COR-L47 (cell line): Measurements from ENCODE around the gene ABCA5.

ENCODE experiments used
- DNase-seq: peaks from one replicate; lab custom pipeline; 2025; lab: John Stamatoyannopoulos, UW

Gene ABCA5, protein sequence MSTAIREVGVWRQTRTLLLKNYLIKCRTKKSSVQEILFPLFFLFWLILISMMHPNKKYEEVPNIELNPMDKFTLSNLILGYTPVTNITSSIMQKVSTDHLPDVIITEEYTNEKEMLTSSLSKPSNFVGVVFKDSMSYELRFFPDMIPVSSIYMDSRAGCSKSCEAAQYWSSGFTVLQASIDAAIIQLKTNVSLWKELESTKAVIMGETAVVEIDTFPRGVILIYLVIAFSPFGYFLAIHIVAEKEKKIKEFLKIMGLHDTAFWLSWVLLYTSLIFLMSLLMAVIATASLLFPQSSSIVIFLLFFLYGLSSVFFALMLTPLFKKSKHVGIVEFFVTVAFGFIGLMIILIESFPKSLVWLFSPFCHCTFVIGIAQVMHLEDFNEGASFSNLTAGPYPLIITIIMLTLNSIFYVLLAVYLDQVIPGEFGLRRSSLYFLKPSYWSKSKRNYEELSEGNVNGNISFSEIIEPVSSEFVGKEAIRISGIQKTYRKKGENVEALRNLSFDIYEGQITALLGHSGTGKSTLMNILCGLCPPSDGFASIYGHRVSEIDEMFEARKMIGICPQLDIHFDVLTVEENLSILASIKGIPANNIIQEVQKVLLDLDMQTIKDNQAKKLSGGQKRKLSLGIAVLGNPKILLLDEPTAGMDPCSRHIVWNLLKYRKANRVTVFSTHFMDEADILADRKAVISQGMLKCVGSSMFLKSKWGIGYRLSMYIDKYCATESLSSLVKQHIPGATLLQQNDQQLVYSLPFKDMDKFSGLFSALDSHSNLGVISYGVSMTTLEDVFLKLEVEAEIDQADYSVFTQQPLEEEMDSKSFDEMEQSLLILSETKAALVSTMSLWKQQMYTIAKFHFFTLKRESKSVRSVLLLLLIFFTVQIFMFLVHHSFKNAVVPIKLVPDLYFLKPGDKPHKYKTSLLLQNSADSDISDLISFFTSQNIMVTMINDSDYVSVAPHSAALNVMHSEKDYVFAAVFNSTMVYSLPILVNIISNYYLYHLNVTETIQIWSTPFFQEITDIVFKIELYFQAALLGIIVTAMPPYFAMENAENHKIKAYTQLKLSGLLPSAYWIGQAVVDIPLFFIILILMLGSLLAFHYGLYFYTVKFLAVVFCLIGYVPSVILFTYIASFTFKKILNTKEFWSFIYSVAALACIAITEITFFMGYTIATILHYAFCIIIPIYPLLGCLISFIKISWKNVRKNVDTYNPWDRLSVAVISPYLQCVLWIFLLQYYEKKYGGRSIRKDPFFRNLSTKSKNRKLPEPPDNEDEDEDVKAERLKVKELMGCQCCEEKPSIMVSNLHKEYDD (N-terminal part only)

DNA sequence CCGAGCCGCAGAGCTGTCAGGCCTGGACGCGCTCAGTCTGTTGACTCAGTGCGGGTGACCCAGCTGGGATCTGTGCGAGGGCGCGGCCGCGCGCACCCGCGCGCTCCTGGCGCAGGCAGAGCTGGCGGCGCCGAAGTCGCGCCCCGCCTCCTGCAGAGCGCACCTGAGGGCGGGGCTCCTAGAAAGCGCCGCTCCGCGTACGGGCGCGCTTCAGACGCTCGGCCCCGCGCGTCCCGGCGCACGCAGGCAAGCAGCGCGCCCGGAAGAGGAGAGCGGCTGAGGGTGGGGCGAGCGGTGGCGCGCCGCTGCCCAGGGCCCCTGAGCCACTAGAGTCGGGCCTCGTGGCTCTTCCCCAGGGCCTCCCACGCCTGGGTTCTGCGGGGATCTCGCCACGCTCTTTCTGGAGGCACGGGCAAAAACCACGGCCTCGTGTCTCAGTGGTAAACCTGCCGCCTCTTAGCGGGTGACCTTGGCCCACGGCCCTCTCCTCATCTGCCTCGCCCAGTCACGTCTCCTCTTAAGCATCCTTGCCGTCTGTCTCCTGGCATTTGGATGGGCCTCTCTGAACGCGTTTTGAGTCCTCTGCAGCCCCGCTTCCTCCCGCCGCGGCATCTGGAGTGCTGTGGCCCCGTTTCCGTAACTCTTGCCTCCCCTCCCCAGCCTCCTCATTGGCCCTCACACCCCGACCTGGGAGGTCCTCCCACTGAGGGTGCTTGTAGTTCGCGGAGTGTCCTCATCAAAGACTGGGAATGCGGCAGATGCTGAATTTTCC, at the start of gene ABCA5:
Gene ABCA5 (minus strand): TSS at position 74 of the 772 bp plus-strand sequence. CDS start 12,718 bp downstream, outside the sequence.
- peak; percentile 91 for DNase-seq

DNA sequence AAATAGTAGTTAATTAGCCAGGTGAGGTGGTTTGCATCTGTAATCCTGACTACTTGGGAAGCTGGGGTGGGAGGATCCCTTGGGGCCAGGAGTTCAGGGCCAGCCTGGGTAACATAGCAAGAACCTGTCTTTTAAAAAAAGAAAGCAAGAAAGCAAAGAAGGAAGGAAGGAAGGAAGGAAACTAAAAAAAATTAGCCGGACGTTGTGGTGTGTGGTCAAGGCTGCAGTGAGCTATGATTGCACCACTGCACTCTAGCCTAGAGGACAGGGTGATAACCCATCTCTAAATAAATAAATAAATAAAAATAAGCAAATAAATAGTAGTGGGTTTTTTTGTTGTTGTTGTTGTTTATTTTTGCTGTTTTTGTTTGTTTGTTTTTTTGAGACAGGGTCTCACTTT, 48.3 kb upstream of the ABCA5 start:
- DNase-seq = no peak

DNA sequence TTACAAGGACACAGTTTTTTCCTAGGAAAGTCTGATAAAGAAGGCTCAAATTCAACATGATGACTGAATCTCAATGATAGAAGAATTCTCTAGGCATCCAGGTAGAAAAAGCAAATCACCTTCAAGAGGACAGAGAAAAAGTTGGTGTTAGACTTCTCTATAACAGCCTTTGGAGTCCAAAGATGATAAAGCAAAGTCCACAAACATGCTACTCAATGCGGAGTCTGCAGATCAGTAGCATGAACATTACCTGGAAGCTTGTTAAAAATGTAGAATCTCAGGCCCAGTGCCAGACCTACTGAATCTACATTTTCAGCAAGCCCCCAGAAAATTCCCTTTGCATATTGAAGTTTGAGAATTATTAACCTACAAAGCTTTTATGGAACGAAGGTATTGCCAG, 46.1 kb upstream of the ABCA5 start:
- no peak for DNase-seq

DNA sequence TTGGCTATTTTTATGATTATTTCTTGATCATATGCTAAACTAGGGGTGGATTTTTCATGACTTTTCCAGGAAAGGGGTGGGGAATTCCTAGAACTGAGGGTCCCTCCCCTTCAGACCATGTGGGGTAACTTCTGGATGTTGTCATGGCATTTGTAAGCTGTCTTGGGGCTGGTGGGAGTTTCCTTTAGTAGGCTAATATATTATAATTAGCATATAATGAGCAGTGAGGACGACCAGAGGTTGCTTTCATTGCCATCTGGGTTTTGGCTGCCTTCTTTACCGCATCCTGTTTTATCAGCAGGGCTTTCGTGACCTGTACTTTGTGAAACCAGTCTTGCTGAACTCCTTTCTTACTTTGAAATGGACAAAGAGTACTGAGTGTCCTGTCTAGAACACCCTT, 40.4 kb upstream of the ABCA5 start:
- no peak for DNase-seq

DNA sequence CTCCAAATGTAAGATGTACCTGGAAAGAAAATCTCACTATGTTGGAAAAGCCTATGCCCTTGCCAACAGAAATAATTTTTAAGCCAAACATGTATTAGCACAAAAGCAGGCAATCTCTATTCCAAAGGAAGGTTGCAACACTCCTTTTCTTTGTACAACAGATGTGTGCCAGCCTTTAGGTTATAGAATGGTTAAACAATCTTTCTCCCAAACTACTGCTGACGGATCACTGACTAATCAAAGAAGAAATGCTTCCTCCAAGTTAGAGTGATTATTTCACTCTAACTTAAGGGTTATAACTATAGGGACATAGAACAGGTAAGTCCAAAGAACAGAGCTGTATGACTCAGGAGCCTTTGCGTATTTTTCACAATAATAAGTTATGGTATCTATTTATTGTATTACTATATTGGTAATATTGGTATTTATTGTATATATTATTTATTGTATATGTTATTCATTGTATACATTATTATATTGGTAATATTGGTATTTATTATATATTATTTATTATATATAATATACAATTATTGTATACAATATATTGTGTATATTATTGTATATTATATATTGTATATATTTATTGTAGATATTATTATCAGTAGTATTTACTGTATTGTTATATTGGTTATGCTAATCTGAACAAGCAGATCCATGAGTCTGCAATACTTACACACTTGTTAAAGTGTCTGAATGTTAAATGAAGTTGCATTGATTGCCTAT, 36.7 kb upstream of the ABCA5 start:
- DNase-seq = no peak

DNA sequence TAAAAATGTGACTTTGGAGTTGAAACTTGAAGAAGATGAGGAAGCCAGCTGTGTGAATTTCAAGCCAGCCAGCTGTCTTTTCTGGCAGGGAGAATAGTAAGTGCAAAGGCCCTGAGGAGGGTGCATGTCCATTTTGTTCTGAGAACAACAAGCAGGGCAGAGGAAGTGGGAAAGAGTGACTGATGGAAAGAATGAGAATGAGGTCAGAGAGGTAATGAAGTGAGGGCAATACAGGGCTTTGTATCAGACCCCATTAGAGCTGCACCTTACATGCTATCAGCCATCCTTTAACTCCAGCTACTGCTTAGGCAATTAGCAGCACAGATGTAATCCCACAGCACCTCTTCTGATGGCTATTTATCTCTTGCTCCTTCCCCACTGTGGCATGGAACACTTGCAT, 34.2 kb upstream of the ABCA5 start:
- DNase-seq = no peak

DNA sequence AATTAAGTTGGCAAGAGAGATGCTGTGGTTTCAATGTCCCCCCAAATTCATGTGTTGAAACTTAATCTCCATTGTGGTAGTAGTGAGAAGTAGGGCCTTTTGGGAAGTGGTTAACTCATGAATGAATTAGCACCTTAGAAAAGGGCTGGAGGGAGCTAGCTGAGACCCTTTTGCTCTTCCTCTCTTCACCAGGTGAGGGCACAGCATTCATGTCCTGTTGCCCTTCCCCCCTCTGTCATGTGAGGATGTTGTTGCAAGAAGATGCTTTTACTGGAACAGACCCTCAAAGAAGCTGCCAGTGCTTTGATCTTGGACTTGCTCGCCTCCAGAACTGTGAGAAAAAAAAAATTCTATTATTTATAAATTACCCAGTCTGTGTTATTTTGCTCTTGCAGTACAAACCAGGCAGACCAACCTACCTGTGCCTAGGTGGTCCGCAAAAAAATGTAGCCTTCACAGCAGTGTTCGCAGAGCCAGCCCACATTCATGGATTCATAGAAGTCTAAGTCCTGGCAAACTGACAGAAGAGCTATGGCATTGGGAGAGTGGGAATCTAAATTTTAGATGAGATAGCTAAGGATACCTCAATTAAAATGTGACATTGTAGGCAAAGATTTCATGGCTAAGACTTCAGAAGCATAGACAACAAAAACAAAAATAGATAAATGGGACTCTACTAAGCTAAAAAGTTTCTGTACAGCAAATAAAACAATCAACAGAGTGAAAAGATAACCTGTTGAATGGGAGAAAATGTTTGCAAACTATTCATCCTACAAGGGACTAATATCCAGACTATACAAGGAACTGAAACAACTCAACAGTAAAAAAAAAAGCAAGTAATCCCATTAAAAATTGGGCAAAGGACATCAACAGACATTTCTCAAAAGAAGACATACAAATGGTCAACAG, 32.0 kb upstream of the ABCA5 start:
- peak; percentile 19 for DNase-seq

DNA sequence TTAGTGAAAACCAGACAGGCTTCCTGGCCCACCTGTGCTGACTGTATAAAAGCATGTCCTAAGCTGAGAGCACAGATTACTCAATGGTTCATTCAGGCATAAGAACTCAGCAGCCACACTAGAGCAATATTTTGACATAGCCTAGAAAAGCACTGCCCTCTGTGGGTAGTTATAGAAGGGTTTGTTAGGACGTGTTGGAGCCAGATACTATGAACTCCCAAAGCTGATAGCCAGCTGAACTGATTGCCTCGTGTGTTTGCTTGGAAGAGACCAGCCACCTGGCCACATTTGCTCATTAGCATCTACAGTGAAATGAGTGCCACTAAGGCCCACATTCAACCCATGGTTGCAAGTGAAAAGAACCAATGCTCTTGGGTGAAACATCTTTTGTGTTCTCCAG, 30.8 kb upstream of the ABCA5 start:
- DNase-seq = no peak

DNA sequence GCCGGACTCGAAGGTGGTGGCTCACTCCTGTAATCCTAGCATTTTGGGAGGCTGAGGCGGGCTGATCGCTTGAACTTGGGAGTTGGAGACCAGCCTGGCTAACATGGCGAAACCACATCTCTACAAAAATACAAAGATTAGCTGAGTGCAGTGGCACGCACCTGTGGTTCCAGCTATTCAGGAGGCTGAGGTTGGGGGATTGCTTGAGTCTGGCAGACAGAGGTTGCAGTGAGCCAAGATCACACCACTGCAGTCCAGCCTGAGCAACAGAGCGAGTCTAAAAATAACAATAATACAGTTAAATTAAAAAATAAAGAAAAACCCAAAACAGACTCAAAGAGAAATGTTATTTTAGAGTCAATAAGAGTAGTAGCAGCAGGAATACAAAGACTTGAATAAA, 29.7 kb upstream of the ABCA5 start:
- no peak for DNase-seq

DNA sequence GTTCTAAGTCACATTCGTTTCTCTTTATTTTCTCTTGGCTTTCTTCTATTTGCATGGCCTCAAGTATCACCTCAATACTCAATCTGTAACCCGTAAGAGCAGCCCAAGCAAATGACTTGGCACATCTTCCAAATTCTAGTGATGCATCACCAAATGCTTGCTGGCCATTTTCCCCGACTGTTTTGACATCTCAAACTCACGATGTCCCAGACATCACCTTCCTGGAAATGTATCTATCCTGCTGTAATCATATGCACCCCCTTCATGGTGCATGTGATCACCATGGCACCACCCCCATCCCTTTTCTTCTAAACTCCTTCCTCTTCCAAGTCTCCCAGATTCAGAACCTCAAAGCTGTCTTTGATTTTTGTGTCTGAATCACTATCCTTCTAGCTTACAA, 24.0 kb upstream of the ABCA5 start:
- DNase-seq = no peak

DNA sequence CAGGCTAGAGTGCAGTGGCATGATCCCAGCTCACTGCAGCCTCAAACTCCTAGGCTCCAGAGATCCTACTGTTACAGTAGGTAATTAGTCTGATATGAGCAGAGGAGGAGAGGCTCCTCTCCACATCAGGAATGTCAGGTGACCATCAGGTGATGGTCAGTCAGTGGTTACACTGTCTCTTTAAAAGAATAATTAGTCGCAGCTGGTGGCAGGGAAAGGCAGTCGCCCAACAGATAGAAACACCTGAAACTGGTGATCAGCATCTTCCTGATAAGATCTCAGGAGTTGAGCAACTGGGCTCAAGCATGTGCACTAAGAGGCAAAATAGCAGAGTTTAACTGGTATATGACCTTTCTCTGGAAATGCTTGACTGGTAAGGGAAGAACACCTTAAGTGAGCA, 21.5 kb upstream of the ABCA5 start:
- DNase-seq = no peak

DNA sequence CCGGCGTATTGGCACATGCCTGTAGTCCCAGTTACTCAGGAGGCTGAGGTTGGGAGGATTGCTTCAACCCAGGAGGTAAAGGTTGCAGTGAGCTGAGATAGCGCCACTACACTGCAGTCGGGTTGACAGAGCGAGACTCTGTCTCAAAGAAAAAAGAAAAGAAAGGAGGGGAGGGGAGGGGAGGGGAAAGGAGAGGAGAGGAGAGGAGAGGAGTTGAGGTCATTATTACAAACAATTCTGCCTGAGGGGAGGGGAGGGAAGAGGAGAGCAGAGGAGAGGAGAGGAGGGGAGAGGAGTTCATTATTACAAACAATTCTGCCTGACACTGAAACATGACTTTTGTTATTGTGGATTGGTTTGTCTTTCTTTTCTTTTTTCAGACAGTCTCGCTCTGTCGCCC, 19.8 kb upstream of the ABCA5 start:
- DNase-seq = no peak

DNA sequence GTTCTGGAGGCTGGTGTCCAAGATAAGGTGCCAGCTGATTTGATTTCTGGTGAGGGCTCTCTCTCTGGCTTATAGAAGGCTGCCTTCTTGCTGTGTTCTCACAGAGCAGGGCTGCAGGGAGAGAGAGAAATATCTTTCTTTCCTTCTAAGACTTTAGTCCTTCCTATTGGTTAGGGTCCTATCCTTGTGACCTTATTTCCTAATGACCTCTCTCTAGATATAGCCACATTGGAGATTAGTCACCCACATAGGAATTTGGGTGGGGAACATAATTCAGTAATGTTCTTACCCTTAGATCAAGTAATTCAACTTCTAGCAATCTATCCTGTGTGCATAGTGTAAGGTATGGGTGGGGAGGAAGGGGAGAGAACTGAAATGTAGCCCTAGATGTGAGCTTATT, 18.0 kb upstream of the ABCA5 start:
- no peak for DNase-seq

DNA sequence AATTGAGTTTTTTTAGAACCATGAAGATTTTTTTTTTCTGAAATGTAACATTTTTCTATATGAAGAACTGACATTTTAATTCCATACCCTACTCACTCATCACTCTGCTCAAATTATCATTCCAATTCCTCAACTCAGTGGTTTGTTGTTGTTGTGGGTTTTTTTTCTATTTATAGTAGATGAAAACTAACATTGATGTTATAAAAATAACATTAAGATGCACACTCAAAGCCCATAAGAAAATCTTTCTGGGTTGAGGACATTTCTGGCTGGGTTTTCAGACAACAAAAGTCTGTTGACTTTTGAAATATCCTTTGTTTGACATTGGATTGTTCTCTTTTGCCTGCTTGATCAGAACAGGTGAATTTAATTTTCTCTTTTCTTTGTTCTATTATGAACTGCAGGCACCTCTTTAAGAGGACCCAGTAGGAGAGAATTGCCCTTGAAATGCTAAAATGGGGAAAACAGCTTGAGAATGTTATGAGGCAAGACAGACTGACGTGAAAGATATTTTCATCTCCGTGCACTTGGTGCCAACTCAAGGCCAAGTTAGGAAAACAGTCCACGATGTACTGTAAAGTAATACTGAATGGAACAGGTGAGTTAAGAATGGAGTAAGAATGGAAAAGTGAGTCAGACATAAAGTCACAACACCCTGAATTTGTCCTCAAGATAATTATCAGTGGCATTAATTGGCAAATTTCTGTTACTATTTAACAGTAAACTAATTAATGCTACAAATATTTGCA, 16.1 kb upstream of the ABCA5 start:
- DNase-seq = peak; percentile 19

DNA sequence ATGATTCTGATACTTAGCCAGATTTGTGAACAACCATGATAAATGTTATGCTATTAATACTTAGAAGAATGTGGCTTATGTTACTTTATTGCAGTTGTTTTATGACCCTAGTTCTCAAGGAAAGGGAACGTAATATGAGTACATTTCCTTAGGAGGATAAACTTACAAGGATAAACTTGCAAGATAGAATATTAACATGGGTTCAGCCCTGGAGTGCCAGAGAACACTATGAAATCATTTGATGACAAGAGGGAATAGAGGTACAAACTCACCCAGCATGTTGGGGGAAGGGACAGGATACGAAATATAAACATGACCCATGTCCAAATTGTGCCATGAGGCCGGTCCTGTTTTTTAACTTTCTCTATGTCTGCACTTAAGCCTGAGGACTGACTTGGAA, 13.0 kb upstream of the ABCA5 start:
- no peak for DNase-seq

DNA sequence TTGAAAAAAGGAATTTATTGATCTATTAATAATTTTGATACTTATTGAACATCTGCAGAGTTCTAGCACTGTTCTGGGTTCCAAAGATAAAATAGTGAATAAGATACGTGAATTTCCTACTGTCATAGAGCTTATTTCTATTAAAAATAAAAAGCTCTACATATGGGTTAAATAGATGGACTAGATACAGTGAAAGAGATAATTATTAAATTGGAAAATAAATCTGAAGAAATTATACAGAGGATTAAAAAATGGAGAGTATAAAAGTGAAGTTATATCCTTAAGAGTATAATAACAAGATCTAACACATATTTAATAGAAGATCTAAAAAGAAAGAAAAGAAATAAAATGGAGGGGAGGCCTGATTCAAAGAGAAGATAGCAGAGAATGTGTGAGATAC, 10.1 kb upstream of the ABCA5 start:
- no peak for DNase-seq

DNA sequence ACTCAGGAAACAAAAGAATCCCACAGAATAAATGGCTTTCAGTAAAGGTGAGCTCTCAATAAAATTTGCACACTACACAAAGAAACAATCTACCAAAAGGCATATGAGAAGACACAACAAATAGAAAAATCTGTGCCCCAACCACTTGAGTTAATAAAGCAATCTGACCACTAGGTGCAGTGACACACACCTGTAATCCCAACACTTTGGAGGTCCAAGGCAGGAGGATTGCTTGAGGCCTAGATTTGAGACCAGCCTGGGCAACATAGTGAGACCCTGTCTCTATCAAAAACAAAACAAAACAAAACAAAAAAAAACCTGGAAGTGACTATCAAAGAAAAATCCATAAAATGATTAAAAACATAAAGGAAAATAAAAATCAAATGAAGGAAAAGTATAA, 9.6 kb upstream of the ABCA5 start:
- no peak for DNase-seq

DNA sequence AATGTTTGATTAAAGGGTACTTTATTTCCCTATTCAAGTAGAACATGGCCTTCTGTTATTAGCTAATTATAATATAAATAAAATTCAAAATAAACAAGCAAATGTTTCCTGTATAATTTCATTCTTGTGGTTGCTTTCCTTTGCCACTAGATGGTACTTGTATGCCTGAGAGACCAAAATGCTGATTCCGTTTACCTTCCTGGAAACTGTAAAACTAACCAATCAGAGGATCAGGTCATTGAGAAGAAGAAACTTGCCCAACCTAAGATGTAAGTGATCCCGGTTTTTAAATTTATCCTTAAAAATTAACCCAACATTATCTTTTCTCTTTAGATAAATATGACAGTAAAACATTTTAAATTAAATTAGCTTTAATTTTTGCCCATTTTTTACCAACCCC, 8.1 kb upstream of the ABCA5 start:
- DNase-seq = peak; percentile 26

DNA sequence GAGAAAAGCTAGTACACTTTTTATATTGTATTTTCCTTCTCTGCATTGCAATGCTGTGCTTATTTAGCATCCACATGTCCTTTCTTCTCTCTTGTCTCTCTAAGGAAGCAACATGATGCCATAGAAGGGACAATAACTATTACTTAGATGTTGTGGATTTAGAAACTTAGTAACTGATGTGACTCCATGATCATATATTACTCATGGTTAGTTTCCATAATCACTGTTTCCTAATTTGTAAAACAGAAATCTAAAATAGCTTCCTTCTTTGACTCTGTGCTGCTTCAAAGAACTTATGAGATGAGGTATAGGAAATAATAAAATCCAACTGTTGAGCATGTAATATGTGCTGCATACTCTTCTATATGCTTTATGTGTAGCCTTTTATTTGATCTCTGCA, 6.6 kb upstream of the ABCA5 start:
- DNase-seq = no peak
